HPDE6-E6E7 (cell line): ENCODE measurements around the gene EDAR.

Experiments
- DNase-seq: peaks from one replicate; pipeline ENCODE4 v3.0.0; 2011; ENCODE audit warnings: missing footprints; ENCODE audit errors: extremely low spot score

The EDAR gene

GRCh38 chr2:108967757-108968156 is 21.3 kb downstream of the EDAR start:
- DNase-seq: no peak

GRCh38 chr2:108965540-108966289 is 23.3 kb downstream of the EDAR start:
- no peak for DNase-seq

- DNase-seq: no peak
Measured at GRCh38 chr2:108963057-108963456, 26.0 kb downstream of the EDAR start.

- no peak for DNase-seq
Measured at GRCh38 chr2:108961796-108962195, 27.2 kb downstream of the EDAR start.

- no peak for DNase-seq
Measured at GRCh38 chr2:108960006-108960405, 29.0 kb downstream of the EDAR start.

GRCh38 chr2:108959401-108959800 is 29.6 kb downstream of the EDAR start:
- no peak for DNase-seq

- DNase-seq: no peak
Measured at GRCh38 chr2:108958632-108959341, 30.2 kb downstream of the EDAR start.

GRCh38 chr2:108958002-108958401 is 31.0 kb downstream of the EDAR start:
- DNase-seq: no peak

GRCh38 chr2:108956375-108956774 is 32.6 kb downstream of the EDAR start:
- no peak for DNase-seq

GRCh38 chr2:108950369-108951135 is 38.5 kb downstream of the EDAR start:
- no peak for DNase-seq

- DNase-seq: no peak
Measured at GRCh38 chr2:108949316-108950239, 39.4 kb downstream of the EDAR start.

- DNase-seq: no peak
Measured at GRCh38 chr2:108947271-108947907, 41.6 kb downstream of the EDAR start.

- no peak for DNase-seq
Measured at GRCh38 chr2:108946442-108946841, 42.6 kb downstream of the EDAR start.

- DNase-seq: no peak
Measured at GRCh38 chr2:108945969-108946368, 43.1 kb downstream of the EDAR start.

GRCh38 chr2:108944601-108945331 is 44.3 kb downstream of the EDAR start:
- DNase-seq: no peak

GRCh38 chr2:108943751-108944150 is 45.3 kb downstream of the EDAR start:
- no peak for DNase-seq

GRCh38 chr2:108942888-108943287 is 46.1 kb downstream of the EDAR start:
- no peak for DNase-seq

GRCh38 chr2:108942231-108942825 is 46.7 kb downstream of the EDAR start:
- DNase-seq: no peak

GRCh38 chr2:108941767-108942166 is 47.3 kb downstream of the EDAR start:
- no peak for DNase-seq

- DNase-seq: no peak
Measured at GRCh38 chr2:108941161-108941665, 47.8 kb downstream of the EDAR start.
